ENCODE measurements around the gene GYPB. TPM values are rescaled to one million over a fixed set of nuclear protein-coding genes. Genes with fewer than 3 reads are reported as not detected.
"Not testable (repeated sequence)": the region's sequence is repeated elsewhere in the genome, so short reads cannot be mapped to it uniquely, and the experiment has no call there.

GYPB gene
- total and polyA plus RNA-seq, 2 of the 8 experiments (the other 6 are each of a cell fraction or from before 2014, with no cell fraction given): not detected

GRCh38 chr4:144032580-144032979, 13.4 kb upstream of the GYPB start:
- H2BK5ac ChIP-seq (ENCODE audit: low read depth, low read length); H3K79me1 ChIP-seq (ENCODE audit: low read depth, low read length); H3K4me1 ChIP-seq (replicated peaks in 1 of 4; ENCODE audit: control insufficient read depth in 3 of 4, insufficient read depth in 4 of 4, low read length in 3 of 4); H2AK5ac ChIP-seq (ENCODE audit: low read depth, low read length); H3K79me2 ChIP-seq (ENCODE audit: control insufficient read depth in 1 of 2, insufficient read depth in 2 of 2, low read length in 2 of 2); H4K5ac ChIP-seq (ENCODE audit: insufficient read length, low read depth, low read length); H3K27ac ChIP-seq (ENCODE audit: low read depth, low read length); H4K20me1 ChIP-seq (replicated peaks in 1 of 2; ENCODE audit: control insufficient read depth in 1 of 2, insufficient read depth in 2 of 2, low read length in 2 of 2); H3K23me2 ChIP-seq (ENCODE audit: low read depth, low read length); H3K56ac ChIP-seq (replicated peaks; ENCODE audit: insufficient read length, low read depth, low read length); H2BK15ac ChIP-seq (ENCODE audit: low read length); H2AFZ ChIP-seq (ENCODE audit: low read length); H3K14ac ChIP-seq (ENCODE audit: insufficient read length); H3K18ac ChIP-seq (ENCODE audit: extremely low read depth, low read length); H3K4me2 ChIP-seq (ENCODE audit: insufficient read depth in 1 of 2, low read depth in 2 of 2, low read length in 2 of 2); H2BK20ac ChIP-seq (ENCODE audit: low read length); H3K9me3 ChIP-seq (ENCODE audit: insufficient read depth in 2 of 2, low read depth in 1 of 2, low read length in 1 of 2); H3K4me3 ChIP-seq (ENCODE audit: extremely low read depth in 1 of 4, insufficient read depth in 2 of 4, low read depth in 3 of 4, low read length in 4 of 4); H4K91ac ChIP-seq (replicated peaks; ENCODE audit: insufficient read length, low read length); H3K36me3 ChIP-seq (ENCODE audit: control insufficient read depth in 2 of 4, insufficient read depth in 4 of 4, low read length in 3 of 4); POLR2A ChIA-PET (ENCODE audit: partially characterized antibody); H3K4ac ChIP-seq (replicated peaks; ENCODE audit: insufficient read length, low read depth, low read length); H3K27me3 ChIP-seq (replicated peaks in 1 of 4; ENCODE audit: control insufficient read depth in 3 of 4, extremely low read depth in 1 of 4, insufficient read depth in 3 of 4, low read length in 3 of 4); CTCF ChIA-PET (ENCODE audit: partially characterized antibody); H2BK12ac ChIP-seq (ENCODE audit: low read depth, low read length); FAIRE-seq; H4K8ac ChIP-seq (ENCODE audit: extremely low read depth, insufficient read depth, low read length); H3K23ac ChIP-seq (ENCODE audit: insufficient read length); H2BK120ac ChIP-seq (replicated peaks; ENCODE audit: low read depth, low read length); DNase-seq (ENCODE audit: low read depth in 1 of 2, low spot score in 2 of 2); H3K9ac ChIP-seq (replicated peaks in 1 of 4; ENCODE audit: extremely low read depth in 1 of 4, low read depth in 3 of 4, low read length in 3 of 4): not testable (repeated sequence)
- 81% methylated on average over 1 of the region's 1 CpG; no CpG with 5 or more reads in 1 of the 2 experiments for WGBS, 2 experiments (ENCODE audit: extremely low coverage in 1 of 2, insufficient coverage in 1 of 2, insufficient read length in 1 of 2, insufficient replicate concordance in 2 of 2, low coverage in 1 of 2, low lambda C conversion rate in 2 of 2, missing lambda C conversion rate in 1 of 2)

GRCh38 chr4:144031875-144032274, 12.7 kb upstream of the GYPB start:
- H3K4me2 ChIP-seq (ENCODE audit: insufficient read depth in 1 of 2, low read depth in 2 of 2, low read length in 2 of 2); H3K36me3 ChIP-seq (ENCODE audit: control insufficient read depth in 2 of 4, insufficient read depth in 4 of 4, low read length in 3 of 4); H3K79me1 ChIP-seq (ENCODE audit: low read depth, low read length); FAIRE-seq; H3K23ac ChIP-seq (ENCODE audit: insufficient read length); H3K27me3 ChIP-seq (replicated peaks in 1 of 4; ENCODE audit: control insufficient read depth in 3 of 4, extremely low read depth in 1 of 4, insufficient read depth in 3 of 4, low read length in 3 of 4); H2BK120ac ChIP-seq (replicated peaks; ENCODE audit: low read depth, low read length); H2BK12ac ChIP-seq (ENCODE audit: low read depth, low read length); H4K91ac ChIP-seq (replicated peaks; ENCODE audit: insufficient read length, low read length); H3K4me3 ChIP-seq (ENCODE audit: extremely low read depth in 1 of 4, insufficient read depth in 2 of 4, low read depth in 3 of 4, low read length in 4 of 4); H2BK15ac ChIP-seq (ENCODE audit: low read length); H3K14ac ChIP-seq (ENCODE audit: insufficient read length); H2AK5ac ChIP-seq (ENCODE audit: low read depth, low read length); H4K20me1 ChIP-seq (replicated peaks in 1 of 2; ENCODE audit: control insufficient read depth in 1 of 2, insufficient read depth in 2 of 2, low read length in 2 of 2); H3K23me2 ChIP-seq (ENCODE audit: low read depth, low read length); H2AFZ ChIP-seq (ENCODE audit: low read length); H2BK5ac ChIP-seq (ENCODE audit: low read depth, low read length); H3K4me1 ChIP-seq (replicated peaks in 1 of 4; ENCODE audit: control insufficient read depth in 3 of 4, insufficient read depth in 4 of 4, low read length in 3 of 4); CTCF ChIA-PET (ENCODE audit: partially characterized antibody); H3K9me3 ChIP-seq (ENCODE audit: insufficient read depth in 2 of 2, low read depth in 1 of 2, low read length in 1 of 2); H3K4ac ChIP-seq (replicated peaks; ENCODE audit: insufficient read length, low read depth, low read length); H3K79me2 ChIP-seq (ENCODE audit: control insufficient read depth in 1 of 2, insufficient read depth in 2 of 2, low read length in 2 of 2); H4K5ac ChIP-seq (ENCODE audit: insufficient read length, low read depth, low read length); DNase-seq (ENCODE audit: low read depth in 1 of 2, low spot score in 2 of 2); H4K8ac ChIP-seq (ENCODE audit: extremely low read depth, insufficient read depth, low read length); H3K9ac ChIP-seq (replicated peaks in 1 of 4; ENCODE audit: extremely low read depth in 1 of 4, low read depth in 3 of 4, low read length in 3 of 4); H3K18ac ChIP-seq (ENCODE audit: extremely low read depth, low read length); H2BK20ac ChIP-seq (ENCODE audit: low read length); H3K56ac ChIP-seq (replicated peaks; ENCODE audit: insufficient read length, low read depth, low read length); POLR2A ChIA-PET (ENCODE audit: partially characterized antibody); H3K27ac ChIP-seq (ENCODE audit: low read depth, low read length): not testable (repeated sequence)
- WGBS, 2 experiments (ENCODE audit: extremely low coverage in 1 of 2, insufficient coverage in 1 of 2, insufficient read length in 1 of 2, insufficient replicate concordance in 2 of 2, low coverage in 1 of 2, low lambda C conversion rate in 2 of 2, missing lambda C conversion rate in 1 of 2): 81% methylated on average over 3 of the region's 4 CpGs; no CpG with 5 or more reads in 1 of the 2 experiments

Measured in H1 (cell line).